Peyer's patch (tissue), 4 donors: ENCODE measurements around the gene UNC119.

ENCODE experiments used
- POLR2A ChIP-seq, 2 donors: fragments of 450-650 bp; IDR thresholded peaks; one replicate each; pipeline ENCODE4 v1.5.1; 2017; ENCODE audit warnings: antibody characterized with exemption in 2 of 2, mild to moderate bottlenecking in 2 of 2, moderate library complexity in 2 of 2
- TF ChIP-seq, protein P1 (sequence below), 6 experiments: fragments of 450-650 bp in 4 of 6; fragments of 200-600 bp in 2 of 6; sonication (generic) in 1 of 6; IDR thresholded peaks; one replicate each; pipeline ENCODE4 v1.5.1; 2017 to 2019; ENCODE audit warnings: antibody characterized with exemption in 6 of 6, mild to moderate bottlenecking in 3 of 6, moderate library complexity in 1 of 6

DNA sequence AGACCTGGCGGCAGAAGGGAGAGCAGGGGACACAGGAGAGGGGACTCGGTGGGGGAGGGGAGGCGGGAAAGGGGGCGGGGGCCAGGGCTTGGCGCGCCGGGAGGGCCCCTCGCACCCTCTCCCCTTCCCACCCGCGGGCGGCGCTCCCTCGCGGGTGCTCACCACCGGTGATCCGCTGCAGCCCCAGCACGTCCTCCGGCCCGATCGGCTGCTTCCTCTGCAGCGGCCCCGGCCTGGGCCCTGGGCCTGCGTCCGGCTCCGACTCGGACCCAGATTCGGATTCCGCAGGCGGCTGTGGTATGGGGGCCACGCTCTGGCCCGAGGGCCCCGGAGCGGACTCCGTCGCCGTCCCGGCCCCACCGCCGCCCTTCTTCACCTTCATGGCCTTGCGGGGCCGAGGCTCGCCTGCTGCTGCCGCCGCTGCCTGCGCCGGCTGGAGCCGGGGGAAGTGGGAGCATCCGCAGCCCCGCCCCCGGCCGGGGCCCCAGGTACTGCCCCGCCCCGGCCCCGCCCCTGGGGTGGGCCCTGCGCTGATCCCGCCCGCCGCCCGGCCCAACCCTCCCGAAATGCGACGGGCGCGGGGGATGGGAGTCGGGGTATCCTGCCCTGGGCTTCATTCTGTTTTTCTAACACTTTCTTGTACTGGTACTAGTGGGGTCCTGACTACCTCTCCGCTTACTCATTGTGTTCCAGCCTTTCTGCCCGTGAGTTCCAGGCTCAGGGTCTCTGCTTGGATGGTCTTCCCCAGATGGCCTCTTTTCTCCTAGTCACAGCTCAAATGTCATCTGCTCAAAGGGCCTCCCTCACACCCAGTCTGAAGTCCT is at the start of gene UNC119:
- TF ChIP-seq POLR2A (IDR thresholded peaks at IDR 0.05) = peak; percentile 70 to 77
- TF ChIP-seq, protein P1, sequence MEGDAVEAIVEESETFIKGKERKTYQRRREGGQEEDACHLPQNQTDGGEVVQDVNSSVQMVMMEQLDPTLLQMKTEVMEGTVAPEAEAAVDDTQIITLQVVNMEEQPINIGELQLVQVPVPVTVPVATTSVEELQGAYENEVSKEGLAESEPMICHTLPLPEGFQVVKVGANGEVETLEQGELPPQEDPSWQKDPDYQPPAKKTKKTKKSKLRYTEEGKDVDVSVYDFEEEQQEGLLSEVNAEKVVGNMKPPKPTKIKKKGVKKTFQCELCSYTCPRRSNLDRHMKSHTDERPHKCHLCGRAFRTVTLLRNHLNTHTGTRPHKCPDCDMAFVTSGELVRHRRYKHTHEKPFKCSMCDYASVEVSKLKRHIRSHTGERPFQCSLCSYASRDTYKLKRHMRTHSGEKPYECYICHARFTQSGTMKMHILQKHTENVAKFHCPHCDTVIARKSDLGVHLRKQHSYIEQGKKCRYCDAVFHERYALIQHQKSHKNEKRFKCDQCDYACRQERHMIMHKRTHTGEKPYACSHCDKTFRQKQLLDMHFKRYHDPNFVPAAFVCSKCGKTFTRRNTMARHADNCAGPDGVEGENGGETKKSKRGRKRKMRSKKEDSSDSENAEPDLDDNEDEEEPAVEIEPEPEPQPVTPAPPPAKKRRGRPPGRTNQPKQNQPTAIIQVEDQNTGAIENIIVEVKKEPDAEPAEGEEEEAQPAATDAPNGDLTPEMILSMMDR (IDR thresholded peaks at IDR 0.05) = peak in 1 of 6 experiments; percentile 5
